GM12878 (cell line): ENCODE data around the gene COMMD1. TPM values are rescaled to one million over a fixed set of nuclear protein-coding genes. Genes with fewer than 3 reads are reported as not detected.
"Not testable (repeated sequence)": the region's sequence is repeated elsewhere in the genome, so short reads cannot be mapped to it uniquely, and the experiment has no call there.

Experiments used
- ATAC-seq: fragments of 200-7000 bp; cut with Tn5 transposase; 3 replicates; pipeline ENCODE4 v1.9.1; 2020; ENCODE audit warnings: mild to moderate bottlenecking, moderate library complexity
- BruUV-seq: library from RNA; stranded (reverse); fragments of 400-500 nt; replicated peaks from 2 replicates; lab custom pipeline; 2021; lab: Mats Ljungman, UMichigan
- CTCF ChIA-PET: fragments of 300-600 bp; sonication (Branson Sonifier 250); formaldehyde crosslinking; extraction: SDS; loops from one replicate; lab custom pipeline; 2021; ENCODE audit warnings: inconsistent platforms; lab: Yijun Ruan, JAX
- POLR2A ChIA-PET: fragments of 350-600 bp; formaldehyde crosslinking; extraction: SDS; loops from one replicate; lab custom pipeline; 2021; ENCODE audit warnings: inconsistent platforms; lab: Charles Lee
- RAD21 ChIA-PET: fragments of 300-600 bp; sonication (Branson Sonifier 250); formaldehyde crosslinking; loops from one replicate; lab custom pipeline; 2023; ENCODE audit warnings: antibody characterized with exemption; ENCODE audit not compliant: unreplicated experiment; lab: Charles Lee
- SMC1A ChIA-PET: fragments of 300-600 bp; sonication (Branson Sonifier 250); formaldehyde crosslinking; loops from one replicate; lab custom pipeline; 2023; ENCODE audit not compliant: unreplicated experiment, uncharacterized antibody; lab: Charles Lee
- DNase-seq: peaks from one replicate; pipeline ENCODE4 v3.0.0-alpha.2; 2011; ENCODE audit warnings: low read depth, low spot score
- FAIRE-seq: peaks from 3 replicates; lab custom pipeline; 2011; peaks lifted over from hg19 to GRCh38; lab: Jason Lieb, UNC
- H2AFZ ChIP-seq: 2 replicates; pipeline ENCODE4 v1.6.0; 2011; ENCODE audit warnings: low read depth, low read length, control low read depth; ENCODE audit not compliant: control insufficient read depth
- H3K27ac ChIP-seq: 2 replicates; pipeline ENCODE4 v1.5.1; 2011; ENCODE audit warnings: control low read depth; ENCODE audit not compliant: control insufficient read depth, insufficient read depth
- H3K27me3 ChIP-seq, 2 experiments: replicated peaks in 1 of 2; 2 replicates each; pipeline versions ENCODE4 v1.6.0 to v1.6.1; 2011; ENCODE audit warnings: low read length in 1 of 2; ENCODE audit not compliant: control insufficient read depth in 2 of 2, insufficient read depth in 2 of 2
- H3K36me3 ChIP-seq, 2 experiments: 2 replicates each; pipeline ENCODE4 v1.5.1; 2011; ENCODE audit warnings: low read length in 1 of 2; ENCODE audit not compliant: control insufficient read depth in 2 of 2, insufficient read depth in 2 of 2
- H3K4me1 ChIP-seq: 2 replicates; pipeline ENCODE4 v1.6.1; 2011; ENCODE audit warnings: mild to moderate bottlenecking, low read length, moderate library complexity, mixed read lengths; ENCODE audit not compliant: control insufficient read depth, insufficient read depth
- H3K4me2 ChIP-seq: 2 replicates; pipeline ENCODE4 v1.6.0; 2011; ENCODE audit warnings: control low read depth; ENCODE audit not compliant: control insufficient read depth, insufficient read depth
- H3K4me3 ChIP-seq: fragments of 200-600 bp; sonication (generic); 2 replicates; pipeline ENCODE4 v1.5.1; 2016
- H3K79me2 ChIP-seq: 2 replicates; pipeline ENCODE4 v1.6.0; 2011; ENCODE audit warnings: low read length; ENCODE audit not compliant: control insufficient read depth, insufficient read depth
- H3K9ac ChIP-seq: 2 replicates; pipeline ENCODE4 v1.8.0; 2011; ENCODE audit warnings: low read length, control low read depth, mixed read lengths; ENCODE audit not compliant: control insufficient read depth, insufficient read depth
- H3K9me3 ChIP-seq: replicated peaks from 3 replicates; pipeline ENCODE4 v1.5.1; 2011; ENCODE audit warnings: mild to moderate bottlenecking, low read length; ENCODE audit not compliant: control insufficient read depth, insufficient read depth
- H4K20me1 ChIP-seq: 2 replicates; pipeline ENCODE4 v1.6.0; 2011; ENCODE audit not compliant: control insufficient read depth, insufficient read depth
- ZNF592 ChIP-seq: fragments of 450-650 bp; IDR thresholded peaks from 2 replicates; pipeline ENCODE4 v1.6.1; 2017; ENCODE audit warnings: mild to moderate bottlenecking, moderate library complexity
- WGBS: methylation state at CpG from one replicate; pipeline ENCODE4 v1.1.6; 2016; ENCODE audit warnings: low lambda C conversion rate; ENCODE audit not compliant: insufficient replicate concordance, insufficient coverage; ENCODE audit errors: missing lambda C conversion rate; 5-methylcytosine and 5-hydroxymethylcytosine counted together
- in situ Hi-C: fragments of 300-500 bp; cut with MboI; formaldehyde crosslinking; loops from 9 replicates; pipeline ENCODE4 v1.14.3; 2018; ENCODE audit warnings: mixed read lengths
- intact Hi-C: fragments of 100-400 bp; cut with micrococcal nuclease; formaldehyde crosslinking; loops from one replicate; pipeline ENCODE4 v1.14.2; 2022; ENCODE audit not compliant: unreplicated experiment
- polyA plus RNA-seq, 11 experiments: library from polyadenylated mRNA; depleted of rRNA in 4 of 11; unstranded in 6 of 11; stranded (reverse) in 5 of 11; fragments of >200 nt; fragmentation: Nextera tagmentation in 4 of 11; fragmentation: Illumina TruSeq in 1 of 11; extraction: Ambion mirVana in 4 of 11; extraction: Trizol in 1 of 11; gene quantifications; 1 replicate in 1 of 11; 2 replicates in 10 of 11; pipeline versions ENCODE4 v1.2.1 to v1.2.3, GENCODE V29; 2011 to 2016; ENCODE audit warnings: inconsistent platforms in 2 of 11, missing spikeins in 2 of 11, low read depth in 1 of 11
- total RNA-seq, 4 experiments: library from RNA; depleted of rRNA in 3 of 4; stranded (reverse); fragments of >200 nt in 3 of 4; fragmentation: Illumina TruSeq in 1 of 4; extraction: Trizol in 1 of 4; gene quantifications; 2 replicates each; pipeline versions ENCODE4 v1.2.1 to v1.2.3, GENCODE V29; 2013 to 2021

COMMD1 gene
- total and polyA plus RNA-seq, 10 of the 15 experiments (the other 5 are each of a cell fraction or from before 2014, with no cell fraction given), result 39.7 to 210 (median 53.7) TPM

GRCh38 chr2:61878761-61879160, 26.7 kb upstream of the COMMD1 start (continued):
- TF ChIP-seq ZNF592, result no peak

GRCh38 chr2:61879351-61879750, 26.1 kb upstream of the COMMD1 start:
- H3K79me2 ChIP-seq, H3K27ac ChIP-seq, SMC1A ChIA-PET, BruUV-seq, H3K9me3 ChIP-seq, ATAC-seq, CTCF ChIA-PET, FAIRE-seq, H3K4me2 ChIP-seq, H3K4me1 ChIP-seq, H3K4me3 ChIP-seq, in situ Hi-C loops, H3K27me3 ChIP-seq, POLR2A ChIA-PET, DNase-seq, H2AFZ ChIP-seq, H4K20me1 ChIP-seq, H3K9ac ChIP-seq: not testable (repeated sequence)
- RAD21 ChIA-PET, result interaction anchor here (0.7 kb wide), 1 partner anchor 407 kb away, joined by 3 read pairs; no protein-coding TSS in a partner anchor
- WGBS, result 100% methylated on average over 2 of the region's 4 CpGs
- intact Hi-C loops, result loop anchor here (10.0 kb wide), 1 partner anchor 385 kb away; no protein-coding TSS in a partner anchor
- peaks cover 8 to 45% of the 10 kb centered on the region in 2 experiments for H3K36me3 ChIP-seq
